ENCODE measurements around the gene STK35. TPM values are rescaled to one million over a fixed set of nuclear protein-coding genes. Genes with fewer than 3 reads are reported as not detected.

Gene STK35
- total and polyA plus RNA-seq, 2 donors (not counting 3 experiments of a cell fraction or from before 2014, with no cell fraction given), result 10.2 to 17.5 TPM

DNA sequence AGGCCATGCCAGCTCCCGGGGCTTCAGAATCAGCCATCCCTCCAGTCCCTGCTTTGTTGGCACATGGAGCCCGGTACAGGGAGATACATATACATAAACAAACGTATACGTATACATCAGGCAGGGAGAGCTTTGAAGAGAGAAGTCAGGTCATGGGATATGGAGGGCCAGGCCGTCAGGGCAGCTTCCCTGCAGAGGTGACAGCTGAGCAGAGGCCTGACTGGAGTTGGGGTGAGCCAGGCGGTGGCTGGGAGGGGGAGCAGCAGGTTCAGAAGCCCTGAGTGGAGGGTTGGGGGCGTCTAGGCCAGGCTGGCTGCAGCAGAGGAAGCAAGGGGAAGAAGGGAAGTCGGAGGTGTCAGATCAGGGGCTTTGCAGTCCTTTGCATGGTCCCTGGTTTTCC is 61.7 kb downstream of the STK35 start:
- H3K9ac ChIP-seq (replicated peaks; ENCODE audit: extremely low read depth, insufficient read depth, low read length), result no peak overlapping the region
- no peaks in the 10 kb centered on the region for H3K79me2 ChIP-seq (ENCODE audit: control insufficient read depth, insufficient read depth, low read length)
- no peaks in the 10 kb centered on the region for H4K20me1 ChIP-seq (replicated peaks; ENCODE audit: control insufficient read depth, extremely low read depth, insufficient read depth, low read length)
- intact Hi-C loops (cut with micrococcal nuclease) (no loop called here), dilution Hi-C loops (cut with MboI; ENCODE audit: extremely low pct_ligation_motif_present, low sequenced_read_pairs) (no loop called here)
- no peaks in the 10 kb centered on the region for H3K36me3 ChIP-seq (ENCODE audit: control insufficient read depth in 2 of 2, extremely low read depth in 1 of 2, insufficient read depth in 2 of 2, low read length in 2 of 2)
- H3K9me1 ChIP-seq (replicated peaks; ENCODE audit: control insufficient read depth, extremely low read depth, insufficient read depth, low read length), result no peaks in the 10 kb centered on the region
- H3K27ac ChIP-seq (ENCODE audit: insufficient read depth, low read depth, low read length), result no peak overlapping the region
- ChIA-PET CTCF (interaction anchor here (0.7 to 2.1 kb wide), 2 partner anchors 9 to 70 kb away, joined by 4 to 11 read pairs; no protein-coding TSS in a partner anchor), POLR2A (no interaction called here)
- DNase-seq (ENCODE audit: low read depth, low spot score) (no peak), FAIRE-seq (no peak)
- no peaks in the 10 kb centered on the region for H3K27me3 ChIP-seq (ENCODE audit: control insufficient read depth in 2 of 2, insufficient read depth in 2 of 2, low read length in 2 of 2)
- H2AFZ ChIP-seq (ENCODE audit: low read depth, low read length), result no peak overlapping the region
- TF ChIP-seq JUN (IDR thresholded peaks at IDR 0.05; ENCODE audit: borderline replicate concordance, insufficient read depth, insufficient read length, low read depth) (no peak), FOS (IDR thresholded peaks at IDR 0.05; ENCODE audit: borderline replicate concordance, insufficient read depth, low read length) (no peak), POLR2AphosphoS5 (IDR thresholded peaks at IDR 0.05; ENCODE audit: insufficient read depth, low read depth, low read length) (no peak), MYC (IDR thresholded peaks at IDR 0.05; ENCODE audit: low read depth, low read length) (no peak), GATA2 (IDR thresholded peaks at IDR 0.05; ENCODE audit: insufficient read depth, insufficient read length, low read depth, low read length) (no peak), POLR2A (IDR thresholded peaks at IDR 0.05; ENCODE audit: low read depth, low read length) (no peak), EZH2 (IDR thresholded peaks at IDR 0.05; ENCODE audit: borderline replicate concordance, low read depth, low read length, severe bottlenecking) (no peak)
- TF ChIP-seq, protein P1, sequence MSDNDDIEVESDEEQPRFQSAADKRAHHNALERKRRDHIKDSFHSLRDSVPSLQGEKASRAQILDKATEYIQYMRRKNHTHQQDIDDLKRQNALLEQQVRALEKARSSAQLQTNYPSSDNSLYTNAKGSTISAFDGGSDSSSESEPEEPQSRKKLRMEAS (IDR thresholded peaks at IDR 0.05; ENCODE audit: insufficient read depth, insufficient read length), result no peak
- TF ChIP-seq, protein P2, sequence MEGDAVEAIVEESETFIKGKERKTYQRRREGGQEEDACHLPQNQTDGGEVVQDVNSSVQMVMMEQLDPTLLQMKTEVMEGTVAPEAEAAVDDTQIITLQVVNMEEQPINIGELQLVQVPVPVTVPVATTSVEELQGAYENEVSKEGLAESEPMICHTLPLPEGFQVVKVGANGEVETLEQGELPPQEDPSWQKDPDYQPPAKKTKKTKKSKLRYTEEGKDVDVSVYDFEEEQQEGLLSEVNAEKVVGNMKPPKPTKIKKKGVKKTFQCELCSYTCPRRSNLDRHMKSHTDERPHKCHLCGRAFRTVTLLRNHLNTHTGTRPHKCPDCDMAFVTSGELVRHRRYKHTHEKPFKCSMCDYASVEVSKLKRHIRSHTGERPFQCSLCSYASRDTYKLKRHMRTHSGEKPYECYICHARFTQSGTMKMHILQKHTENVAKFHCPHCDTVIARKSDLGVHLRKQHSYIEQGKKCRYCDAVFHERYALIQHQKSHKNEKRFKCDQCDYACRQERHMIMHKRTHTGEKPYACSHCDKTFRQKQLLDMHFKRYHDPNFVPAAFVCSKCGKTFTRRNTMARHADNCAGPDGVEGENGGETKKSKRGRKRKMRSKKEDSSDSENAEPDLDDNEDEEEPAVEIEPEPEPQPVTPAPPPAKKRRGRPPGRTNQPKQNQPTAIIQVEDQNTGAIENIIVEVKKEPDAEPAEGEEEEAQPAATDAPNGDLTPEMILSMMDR (IDR thresholded peaks at IDR 0.05; ENCODE audit: extremely low read depth in 1 of 2, insufficient read depth in 1 of 2, low read depth in 1 of 2, low read length in 2 of 2), result no peak
- no TSS peak for BruUV-seq (replicated peaks)
- no peak overlapping the region for H3K4me2 ChIP-seq (ENCODE audit: insufficient read depth, low read length)
- H3K9me3 ChIP-seq (replicated peaks; ENCODE audit: control insufficient read depth, insufficient read depth, low read length), result no peaks in the 10 kb centered on the region
- H3K4me3 ChIP-seq (replicated peaks in 1 of 3; ENCODE audit: insufficient read depth in 1 of 3, low read depth in 1 of 3, low read length in 3 of 3), result no peak overlapping the region
- no peaks in the 10 kb centered on the region for H3K4me1 ChIP-seq (ENCODE audit: control insufficient read depth, extremely low read depth, insufficient read depth, low read length)

Measured in endothelial cell of umbilical vein (primary cell).